Loucy (cell line): ENCODE results near the gene GOLGA6L7.
"Not testable (repeated sequence)": the region's sequence is repeated elsewhere in the genome, so short reads cannot be mapped to it uniquely, and the experiment has no call there.

Experiments used
- H2AFZ ChIP-seq: fragments of 200-600 bp; sonication (generic); 2 replicates; pipeline ENCODE4 v1.6.0; 2016; ENCODE audit warnings: antibody characterized with exemption, mild to moderate bottlenecking, low read length, moderate library complexity
- H3F3A ChIP-seq: fragments of 200-600 bp; 2 replicates; pipeline ENCODE4 v1.6.0; 2016; ENCODE audit warnings: antibody characterized with exemption, low read depth, mild to moderate bottlenecking
- H3K27me3 ChIP-seq: fragments of 200-600 bp; sonication (generic); 2 replicates; pipeline ENCODE4 v1.6.1; 2014; ENCODE audit warnings: low read length, mild to moderate bottlenecking; ENCODE audit not compliant: insufficient read depth, poor library complexity, severe bottlenecking
- H3K36me3 ChIP-seq: fragments of 200-600 bp; sonication (generic); 2 replicates; pipeline ENCODE4 v1.6.1; 2016; ENCODE audit warnings: low read length; ENCODE audit not compliant: insufficient read depth
- H3K4me1 ChIP-seq: fragments of 200-600 bp; sonication (generic); 2 replicates; pipeline ENCODE4 v1.5.1; 2014; ENCODE audit warnings: low read length, mild to moderate bottlenecking; ENCODE audit not compliant: insufficient read depth, poor library complexity, severe bottlenecking
- H3K4me2 ChIP-seq: fragments of 200-600 bp; sonication (generic); 2 replicates; pipeline ENCODE4 v1.6.0; 2014; ENCODE audit warnings: antibody characterized with exemption, low read length, low read depth, mild to moderate bottlenecking; ENCODE audit not compliant: poor library complexity, severe bottlenecking
- H3K4me3 ChIP-seq: fragments of 200-600 bp; sonication (generic); 2 replicates; pipeline ENCODE4 v1.5.1; 2014; ENCODE audit warnings: low read length, mild to moderate bottlenecking, mixed read lengths; ENCODE audit not compliant: poor library complexity, severe bottlenecking
- H3K79me2 ChIP-seq: fragments of 200-600 bp; sonication (generic); 2 replicates; pipeline ENCODE4 v1.6.1; 2014; ENCODE audit warnings: low read length; ENCODE audit not compliant: insufficient read depth
- H3K9ac ChIP-seq: fragments of 200-600 bp; sonication (generic); 2 replicates; pipeline ENCODE4 v1.6.0; 2014; ENCODE audit warnings: mild to moderate bottlenecking, low read depth, low read length, moderate library complexity; ENCODE audit not compliant: poor library complexity, severe bottlenecking
- H3K9me2 ChIP-seq: fragments of 200-600 bp; sonication (generic); replicated peaks from 2 replicates; pipeline ENCODE4 v1.6.1; 2016; ENCODE audit warnings: low read depth, low read length, mixed read lengths
- H3K9me3 ChIP-seq: fragments of 200-600 bp; sonication (generic); 2 replicates; pipeline ENCODE4 v1.6.1; 2014; ENCODE audit warnings: mild to moderate bottlenecking, antibody characterized with exemption, low read length, low read depth; ENCODE audit not compliant: insufficient read depth
- H4K20me1 ChIP-seq: fragments of 200-600 bp; sonication (generic); 2 replicates; pipeline ENCODE4 v1.6.0; 2014; ENCODE audit warnings: antibody characterized with exemption, low read length, mild to moderate bottlenecking; ENCODE audit not compliant: insufficient read depth, poor library complexity, severe bottlenecking

GOLGA6L7 gene

GRCh38 chr15:28844147-28844546, 4.3 kb downstream of the GOLGA6L7 start:
- H3F3A ChIP-seq, H3K79me2 ChIP-seq, H4K20me1 ChIP-seq, H3K4me1 ChIP-seq, H3K27me3 ChIP-seq, H3K9ac ChIP-seq, H3K9me3 ChIP-seq, H3K36me3 ChIP-seq, H3K4me3 ChIP-seq, H3K4me2 ChIP-seq, H2AFZ ChIP-seq, H3K9me2 ChIP-seq: not testable (repeated sequence)

GRCh38 chr15:28843520-28843919, 4.9 kb downstream of the GOLGA6L7 start:
- H4K20me1 ChIP-seq, H3K4me2 ChIP-seq, H3K36me3 ChIP-seq, H3K79me2 ChIP-seq, H2AFZ ChIP-seq, H3F3A ChIP-seq, H3K9ac ChIP-seq, H3K27me3 ChIP-seq, H3K4me1 ChIP-seq, H3K4me3 ChIP-seq, H3K9me3 ChIP-seq, H3K9me2 ChIP-seq: not testable (repeated sequence)

- H3K4me1 ChIP-seq, H3K36me3 ChIP-seq, H3K9me3 ChIP-seq, H3K9ac ChIP-seq, H3K4me2 ChIP-seq, H2AFZ ChIP-seq, H3K27me3 ChIP-seq, H4K20me1 ChIP-seq, H3K79me2 ChIP-seq, H3F3A ChIP-seq, H3K4me3 ChIP-seq, H3K9me2 ChIP-seq: not testable (repeated sequence)
These were observed 6.2 kb downstream of the GOLGA6L7 start for GRCh38 chr15:28842210-28842609.

- H3K79me2 ChIP-seq, H3F3A ChIP-seq, H3K27me3 ChIP-seq, H3K36me3 ChIP-seq, H3K4me2 ChIP-seq, H4K20me1 ChIP-seq, H3K9me3 ChIP-seq, H3K4me3 ChIP-seq, H3K9me2 ChIP-seq, H2AFZ ChIP-seq, H3K9ac ChIP-seq, H3K4me1 ChIP-seq: not testable (repeated sequence)
These were observed 8.2 kb downstream of the GOLGA6L7 start for GRCh38 chr15:28840285-28840684.

GRCh38 chr15:28834957-28835585, 13.4 kb downstream of the GOLGA6L7 start:
- not testable (repeated sequence) for H3K9me2 ChIP-seq, H3K27me3 ChIP-seq, H3K9ac ChIP-seq, H3K9me3 ChIP-seq, H4K20me1 ChIP-seq, H3F3A ChIP-seq, H2AFZ ChIP-seq, H3K4me3 ChIP-seq, H3K4me1 ChIP-seq, H3K36me3 ChIP-seq
- Histone ChIP-seq H3K79me2 (peaks cover 10% of the 10 kb centered on the region; the same call in 1 of the 2 replicates), H3K4me2 (peak overlapping the region; percentile 44)

GRCh38 chr15:28831897-28832587, 16.4 kb downstream of the GOLGA6L7 start:
- H3K36me3 ChIP-seq, H3K27me3 ChIP-seq, H3K9me3 ChIP-seq, H4K20me1 ChIP-seq, H2AFZ ChIP-seq, H3K4me1 ChIP-seq, H3K9me2 ChIP-seq, H3F3A ChIP-seq: not testable (repeated sequence)
- Histone ChIP-seq H3K9ac (peak overlapping the region; percentile 54), H3K4me2 (peak overlapping the region; percentile 68), H3K4me3 (peak overlapping the region; percentile 65), H3K79me2 (peaks cover 10% of the 10 kb centered on the region; the same call in 1 of the 2 replicates)

GRCh38 chr15:28821420-28821819, 27.0 kb downstream of the GOLGA6L7 start:
- not testable (repeated sequence) for H3K9ac ChIP-seq, H2AFZ ChIP-seq, H3K27me3 ChIP-seq, H3F3A ChIP-seq, H4K20me1 ChIP-seq, H3K4me3 ChIP-seq, H3K9me2 ChIP-seq, H3K79me2 ChIP-seq, H3K9me3 ChIP-seq, H3K4me2 ChIP-seq, H3K36me3 ChIP-seq, H3K4me1 ChIP-seq
